WERI-Rb-1 (cell line): ENCODE data around the gene DLGAP4.

ENCODE experiments used
- DNase-seq: peaks from one replicate; pipeline ENCODE4 v3.0.0-alpha.2; 2020
- H3K27ac ChIP-seq: fragments of 250-450 bp; sonication (Bioruptor Pico); 2 replicates; pipeline ENCODE4 v1.5.1; 2020; ENCODE audit warnings: mild to moderate bottlenecking, moderate library complexity
- H3K27me3 ChIP-seq: fragments of 250-450 bp; sonication (Bioruptor Pico); 2 replicates; pipeline ENCODE4 v1.5.1; 2021; ENCODE audit warnings: mild to moderate bottlenecking, low read depth, moderate library complexity; ENCODE audit not compliant: insufficient read depth, severe bottlenecking
- H3K36me3 ChIP-seq: fragments of 250-450 bp; sonication (Bioruptor Pico); 2 replicates; pipeline ENCODE4 v1.5.1; 2020; ENCODE audit warnings: mild to moderate bottlenecking, moderate library complexity
- H3K4me3 ChIP-seq: 2 replicates; pipeline ENCODE4 v1.5.1; 2011; ENCODE audit warnings: low read depth, mild to moderate bottlenecking, control low read depth, low read length
- H3K9me3 ChIP-seq: fragments of 250-450 bp; sonication (Bioruptor Pico); 2 replicates; pipeline ENCODE4 v1.5.1; 2021; ENCODE audit warnings: mild to moderate bottlenecking, moderate library complexity; ENCODE audit not compliant: severe bottlenecking
- CTCF ChIP-seq: IDR thresholded peaks from 2 replicates; pipeline ENCODE4 v1.5.1; 2011; ENCODE audit warnings: low read depth, mild to moderate bottlenecking, control low read depth, inconsistent platforms, low read length

Gene DLGAP4

GRCh38 chr20:36542516-36543183, 236.5 kb downstream of the DLGAP4 start:
- TF ChIP-seq CTCF: no peak
- Histone ChIP-seq H3K27ac (no peak overlapping the region), H3K4me3 (no peak overlapping the region), H3K9me3 (no peaks in the 10 kb centered on the region), H3K36me3 (no peaks in the 10 kb centered on the region), H3K27me3 (no peaks in the 10 kb centered on the region)
- DNase-seq: no peak

GRCh38 chr20:36543184-36544133, 237.3 kb downstream of the DLGAP4 start:
- no peak for DNase-seq
- no peaks in the 10 kb centered on the region for H3K36me3 ChIP-seq
- no peaks in the 10 kb centered on the region for H3K27me3 ChIP-seq
- TF ChIP-seq CTCF: no peak
- no peaks in the 10 kb centered on the region for H3K9me3 ChIP-seq
- no peak overlapping the region for H3K4me3 ChIP-seq
- no peak overlapping the region for H3K27ac ChIP-seq

- no peak for TF ChIP-seq CTCF
- Histone ChIP-seq H3K27me3 (no peaks in the 10 kb centered on the region), H3K27ac (no peak overlapping the region), H3K4me3 (no peak overlapping the region), H3K36me3 (no peaks in the 10 kb centered on the region), H3K9me3 (no peaks in the 10 kb centered on the region)
- DNase-seq: no peak
Measured at GRCh38 chr20:36544134-36545018, 238.2 kb downstream of the DLGAP4 start.

GRCh38 chr20:36546111-36546736, 240.1 kb downstream of the DLGAP4 start:
- no peaks in the 10 kb centered on the region for H3K27me3 ChIP-seq
- no peaks in the 10 kb centered on the region for H3K9me3 ChIP-seq
- no peak overlapping the region for H3K27ac ChIP-seq
- TF ChIP-seq CTCF: no peak
- H3K4me3 ChIP-seq: no peak overlapping the region
- DNase-seq: no peak
- H3K36me3 ChIP-seq: no peaks in the 10 kb centered on the region
